Activated CD4-positive, alpha-beta T cell treated with anti-CD3 and anti-CD28 coated beads for 48 hours (primary cell): ENCODE measurements around the gene CACNA1C.
A peak's percentile ranks its signal among the peaks of the same experiment; 100 is the strongest.

ENCODE experiments used
- DNase-seq: peaks from one replicate; pipeline ENCODE4 v3.0.0-alpha.2; 2020

CACNA1C gene

GRCh38 chr12:2142068-2142467 lies 89.3 kb downstream of the CACNA1C start:
- DNase-seq, result no peak

DNA sequence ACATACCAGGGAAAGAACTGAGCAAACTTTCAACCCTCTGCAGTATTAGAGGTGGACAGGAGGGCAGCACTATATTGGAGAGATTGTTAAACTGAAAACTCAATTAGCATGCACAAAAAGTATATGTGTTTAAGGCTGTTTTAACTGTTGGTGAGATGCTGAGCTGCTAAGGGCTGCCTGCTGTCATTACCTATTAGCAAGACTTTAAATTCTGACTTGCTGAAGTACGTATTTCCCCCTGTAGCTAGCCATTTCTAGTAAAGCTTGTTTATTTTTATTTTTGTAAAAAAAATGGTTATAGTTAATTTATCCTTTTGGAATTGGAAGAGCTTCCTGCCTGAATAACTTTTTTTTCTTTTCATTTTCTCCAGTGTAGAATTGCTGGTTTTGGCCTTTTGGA lies 92.2 kb downstream of the CACNA1C start:
- no peak for DNase-seq

GRCh38 chr12:2145433-2145998 lies 92.7 kb downstream of the CACNA1C start:
- DNase-seq, result no peak

GRCh38 chr12:2147335-2147734 lies 94.5 kb downstream of the CACNA1C start:
- no peak for DNase-seq

DNA sequence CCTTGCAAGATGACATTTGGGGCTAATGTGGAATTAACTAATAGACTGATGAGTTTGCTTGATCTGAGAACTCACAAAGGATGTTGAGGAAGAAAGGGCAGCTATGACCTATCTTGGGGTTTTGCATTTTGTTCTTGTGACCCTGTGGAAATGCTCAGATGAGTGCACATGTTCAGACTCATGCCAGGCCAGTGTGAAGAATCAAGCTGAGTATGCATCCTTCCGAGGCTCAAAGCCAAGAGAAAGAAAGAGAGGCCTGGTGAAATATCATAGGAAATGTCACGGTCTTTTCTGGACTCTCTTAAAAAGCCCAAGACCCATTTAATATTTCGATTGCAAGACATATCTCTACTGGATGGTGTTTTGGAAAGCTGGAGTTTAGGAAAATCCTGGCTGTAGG lies 96.3 kb downstream of the CACNA1C start:
- DNase-seq, result no peak

GRCh38 chr12:2150833-2151232 lies 98.0 kb downstream of the CACNA1C start:
- peak; percentile 5 for DNase-seq

DNA sequence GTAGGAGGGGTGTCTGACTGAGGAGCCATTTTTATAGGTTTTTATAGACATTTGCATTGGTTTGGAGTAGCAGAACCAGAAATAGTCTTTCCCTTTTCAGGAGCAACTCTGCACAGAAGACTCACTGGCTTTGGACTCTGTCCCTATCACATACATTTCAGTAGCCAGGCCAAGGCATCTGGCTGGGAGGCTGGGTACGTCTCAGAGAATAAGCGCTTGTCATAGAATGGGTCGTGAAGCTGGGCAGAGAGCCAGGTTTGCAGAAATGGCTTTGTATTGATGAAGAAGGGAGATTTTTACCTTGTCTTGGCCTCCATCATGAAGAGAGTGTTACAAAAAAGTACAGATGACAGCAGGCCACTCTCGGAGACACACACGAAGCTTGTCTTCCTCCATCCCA lies 98.6 kb downstream of the CACNA1C start:
- DNase-seq, result no peak

DNA sequence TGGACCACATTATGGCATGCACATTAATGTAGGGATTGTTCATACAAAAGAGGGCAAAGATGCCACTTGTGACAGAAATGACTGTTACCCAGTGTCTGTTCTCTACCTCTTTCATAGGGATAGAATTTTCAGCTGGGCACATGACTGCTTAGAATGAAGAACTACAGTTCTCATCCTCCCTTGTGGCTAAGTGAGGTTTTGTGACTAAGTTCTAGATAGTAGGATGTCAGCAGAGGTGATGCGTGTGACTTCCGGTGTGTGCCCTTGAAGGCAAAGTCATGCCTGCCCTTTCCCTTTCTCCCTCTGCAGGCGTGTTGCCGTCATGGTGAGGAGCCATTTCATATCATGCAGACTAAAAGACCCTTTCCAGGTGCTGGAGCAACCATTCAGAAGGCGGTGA lies 99.3 kb downstream of the CACNA1C start:
- no peak for DNase-seq

GRCh38 chr12:2154050-2154449 lies 101.3 kb downstream of the CACNA1C start:
- no peak for DNase-seq

DNA sequence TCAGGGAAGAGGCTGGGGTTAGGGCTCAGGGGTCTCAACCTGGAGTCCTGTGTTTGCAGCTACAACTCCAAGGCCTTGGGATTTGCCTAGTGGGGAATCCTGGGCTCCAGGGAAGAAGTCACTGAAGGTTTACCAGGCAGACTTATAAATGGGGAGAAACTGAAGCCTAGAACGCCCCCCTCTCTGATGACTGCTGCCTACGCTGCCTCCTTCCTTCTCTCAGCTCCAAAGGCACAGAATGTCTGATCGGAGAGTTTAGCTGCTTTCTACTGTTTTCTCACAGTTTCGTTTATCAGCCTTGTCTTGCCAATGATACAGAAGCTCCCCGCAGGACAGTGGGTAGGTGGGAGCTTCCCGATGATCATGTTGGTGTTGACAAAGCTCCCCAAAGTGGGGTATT lies 101.7 kb downstream of the CACNA1C start:
- DNase-seq, result no peak

GRCh38 chr12:2156333-2156732 lies 103.5 kb downstream of the CACNA1C start:
- DNase-seq, result no peak

- no peak for DNase-seq
Observed at GRCh38 chr12:2160043-2160442, 107.3 kb downstream of the CACNA1C start.

GRCh38 chr12:2161473-2161872 lies 108.7 kb downstream of the CACNA1C start:
- no peak for DNase-seq

GRCh38 chr12:2163177-2163941 lies 110.6 kb downstream of the CACNA1C start:
- no peak for DNase-seq

DNA sequence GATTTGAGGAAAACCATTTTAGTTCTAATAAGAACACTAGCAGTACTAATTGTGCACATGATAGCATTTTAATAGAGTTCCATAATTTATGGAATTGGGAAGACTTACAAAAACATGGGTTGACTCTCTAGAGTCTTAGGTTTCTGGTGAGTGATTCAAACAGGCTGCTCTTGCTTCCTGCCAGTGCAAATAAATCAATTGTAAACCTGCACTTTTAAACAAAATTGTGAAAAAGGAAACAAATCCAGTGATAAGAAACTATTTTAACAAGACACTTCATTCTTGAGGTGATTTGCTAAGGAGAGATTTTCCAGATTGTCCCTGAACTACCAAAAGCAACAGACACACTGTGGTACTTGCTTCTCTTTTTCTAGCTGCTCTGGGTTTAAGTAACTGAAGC lies 112.2 kb downstream of the CACNA1C start:
- DNase-seq, result no peak

- DNase-seq, result no peak
Observed at GRCh38 chr12:2165927-2166326, 113.1 kb downstream of the CACNA1C start.

- no peak for DNase-seq
Observed at GRCh38 chr12:2166696-2167095, 113.9 kb downstream of the CACNA1C start.

GRCh38 chr12:2167231-2167630 lies 114.4 kb downstream of the CACNA1C start:
- DNase-seq, result no peak

GRCh38 chr12:2168808-2169207 lies 116.0 kb downstream of the CACNA1C start:
- DNase-seq, result no peak

- no peak for DNase-seq
Observed at GRCh38 chr12:2169489-2169888, 116.7 kb downstream of the CACNA1C start.

GRCh38 chr12:2169940-2170339 lies 117.2 kb downstream of the CACNA1C start:
- no peak for DNase-seq

DNA sequence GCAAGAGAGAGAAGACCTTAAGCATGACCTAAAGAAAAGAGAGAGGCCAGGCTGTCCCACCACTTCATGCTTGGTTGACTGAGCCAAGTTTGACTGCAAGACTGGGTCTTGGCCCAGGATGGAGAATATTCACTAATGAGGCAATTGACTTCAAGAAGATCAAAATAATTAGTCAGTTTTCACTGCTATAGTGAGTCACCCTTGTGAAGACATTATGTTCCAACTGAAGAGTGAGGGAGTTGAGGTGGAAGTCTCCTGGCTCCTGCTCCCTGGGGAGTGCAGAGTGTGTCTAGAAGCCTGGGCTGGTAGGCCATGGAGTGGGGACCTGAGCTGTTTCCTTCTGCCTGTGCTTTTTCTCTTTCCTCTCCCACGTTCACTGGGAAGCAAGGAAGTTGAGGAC lies 117.6 kb downstream of the CACNA1C start:
- DNase-seq, result no peak

DNA sequence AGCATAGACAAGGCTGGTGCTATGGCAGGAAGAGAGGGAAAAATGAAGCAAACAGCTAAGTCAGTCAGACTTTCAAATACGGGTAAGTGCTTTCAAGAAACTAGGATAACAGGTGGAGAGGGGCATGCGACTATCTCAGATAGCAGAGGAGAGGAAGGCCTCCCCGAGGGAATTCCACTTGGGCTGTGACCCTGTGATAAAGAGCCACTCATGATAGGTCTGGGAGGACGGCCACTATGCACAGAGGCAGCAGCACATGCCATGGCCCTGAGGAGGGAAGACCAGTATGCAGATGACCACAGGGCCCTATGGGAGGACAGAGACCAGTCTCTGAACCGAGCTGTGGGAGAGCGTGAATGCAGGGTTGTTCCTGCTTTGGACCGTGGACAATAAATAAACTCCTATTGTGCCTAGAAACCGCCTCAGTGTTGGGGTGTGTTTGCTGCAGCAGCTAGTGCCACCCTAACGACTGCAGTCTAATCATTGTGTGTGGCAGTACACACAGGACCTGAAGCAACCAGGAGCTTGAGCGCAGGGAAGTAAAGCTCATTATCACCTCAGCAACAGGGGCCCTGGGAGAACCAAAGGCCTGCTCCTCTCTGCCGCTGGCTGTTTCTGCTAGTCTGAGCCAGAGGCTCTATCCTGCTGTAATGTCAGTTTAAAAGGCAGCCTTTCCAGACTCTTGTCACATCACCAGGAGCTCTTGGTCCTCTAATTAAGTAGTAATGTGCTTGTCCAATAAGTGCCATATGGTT lies 119.1 kb downstream of the CACNA1C start:
- DNase-seq, result no peak
